OCI-LY1 (cell line): ENCODE results near the gene ESPN.

Experiments used
- CTCF ChIP-seq: fragments of 200-600 bp; sonication (generic), shearing (Covaris generic); IDR thresholded peaks from 2 replicates; pipeline ENCODE4 v1.5.1; 2017; ENCODE audit warnings: mild to moderate bottlenecking, antibody characterized with exemption, low read length, moderate library complexity, mixed read lengths
- EZH2 ChIP-seq: fragments of 200-600 bp; sonication (generic), shearing (Covaris generic); IDR thresholded peaks from 2 replicates; pipeline ENCODE4 v1.8.0; 2017; ENCODE audit warnings: borderline replicate concordance, mixed run types, mild to moderate bottlenecking, antibody characterized with exemption, low read length, moderate library complexity, mixed read lengths

GRCh38 chr1:6380037-6380436, 44.5 kb upstream of the ESPN start:
- no peak for TF ChIP-seq CTCF
- no peak for TF ChIP-seq EZH2
